Activated naive CD8-positive, alpha-beta T cell treated with anti-CD3 and anti-CD28 coated beads, Interleukin-2, amount 50 U/mL, for 16 hours (primary cell): ENCODE results near the gene NRP2.

ENCODE experiments used
- DNase-seq: peaks from one replicate; pipeline ENCODE4 v3.0.0-alpha.2; 2020; ENCODE audit warnings: low read depth, low spot score

The NRP2 gene

DNA sequence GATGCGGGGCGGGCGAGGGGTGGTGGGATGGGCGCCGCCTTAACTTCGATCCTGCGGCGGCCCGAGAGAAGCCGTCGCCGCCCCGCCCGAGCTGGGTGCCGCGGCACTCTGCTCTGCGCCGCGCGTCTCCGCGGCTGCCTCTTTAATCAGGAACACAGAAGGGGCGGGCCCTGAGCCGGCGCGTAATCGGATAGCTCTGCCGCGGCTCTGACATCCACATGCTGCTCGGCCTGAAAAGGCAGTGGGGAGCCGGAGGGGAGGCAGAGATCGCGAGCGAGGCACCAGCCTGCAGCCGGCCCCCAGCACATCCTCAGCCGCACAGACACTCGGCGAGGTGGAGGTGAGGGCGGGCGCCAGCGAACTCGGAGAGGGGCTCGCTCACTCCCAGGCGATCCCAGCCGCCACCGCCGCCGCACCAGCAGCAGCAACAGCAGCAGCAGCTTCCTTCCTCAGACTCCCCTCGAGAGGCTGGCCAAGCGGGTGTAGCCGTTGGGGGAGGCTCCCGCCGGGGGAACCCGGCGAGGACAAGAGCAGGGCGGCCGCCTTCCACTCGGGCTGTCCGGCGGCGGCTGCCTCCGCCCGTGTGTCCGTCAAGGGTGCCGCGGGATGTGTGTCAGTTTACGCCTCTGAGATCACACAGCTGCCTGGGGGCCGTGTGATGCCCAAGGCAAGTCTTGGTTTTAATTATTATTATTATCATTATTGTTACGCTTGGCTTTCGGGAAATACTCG is at the start of gene NRP2:
Gene NRP2, plus strand, starts transcription at position 263 of the 732 bp plus-strand sequence. CDS start 790 bp downstream, outside the sequence.
- peak; percentile 17 for DNase-seq

DNA sequence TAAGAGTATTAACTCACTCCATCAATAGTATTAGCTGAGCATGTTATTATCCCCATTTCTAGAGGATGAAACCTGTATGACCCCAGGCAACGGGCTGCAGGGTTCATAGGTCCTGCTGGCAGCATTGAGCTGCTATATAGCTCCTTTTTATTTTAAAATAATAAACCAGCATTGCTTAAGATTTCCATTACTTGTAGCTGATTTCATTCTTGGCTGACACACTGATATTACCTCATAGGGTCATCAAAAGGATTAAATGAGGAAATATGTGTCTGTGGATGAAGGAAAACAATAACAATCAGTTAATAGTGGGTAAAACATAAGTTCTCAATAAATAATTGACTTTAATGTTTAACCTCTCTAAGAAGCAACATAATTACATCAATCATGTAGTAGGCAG is 48.3 kb upstream of the NRP2 start:
- DNase-seq, result no peak

- DNase-seq, result no peak
Measured at GRCh38 chr2:205636549-205637319, 45.6 kb upstream of the NRP2 start.

DNA sequence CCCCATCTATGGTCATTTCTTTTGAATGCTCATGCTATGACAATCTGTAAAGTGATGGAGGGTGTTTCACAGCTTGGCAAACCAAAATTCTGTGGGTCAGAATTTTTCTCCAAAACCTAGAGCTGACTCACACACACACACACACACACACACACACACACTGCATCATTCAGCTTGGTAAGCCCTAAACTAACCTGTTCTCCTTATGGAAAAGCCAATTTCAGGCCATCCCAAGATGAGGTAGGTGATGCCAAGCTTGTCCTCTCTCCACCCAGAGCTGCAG is 45.0 kb upstream of the NRP2 start:
- DNase-seq, result no peak

GRCh38 chr2:205637779-205638503 is 44.4 kb upstream of the NRP2 start:
- no peak for DNase-seq

- no peak for DNase-seq
Measured at GRCh38 chr2:205640716-205641115, 41.6 kb upstream of the NRP2 start.

GRCh38 chr2:205642599-205643356 is 39.5 kb upstream of the NRP2 start:
- DNase-seq, result no peak

- no peak for DNase-seq
Measured at GRCh38 chr2:205643391-205643885, 38.9 kb upstream of the NRP2 start.

GRCh38 chr2:205644018-205644417 is 38.3 kb upstream of the NRP2 start:
- no peak for DNase-seq

- DNase-seq, result no peak
Measured at GRCh38 chr2:205646680-205647079, 35.6 kb upstream of the NRP2 start.

DNA sequence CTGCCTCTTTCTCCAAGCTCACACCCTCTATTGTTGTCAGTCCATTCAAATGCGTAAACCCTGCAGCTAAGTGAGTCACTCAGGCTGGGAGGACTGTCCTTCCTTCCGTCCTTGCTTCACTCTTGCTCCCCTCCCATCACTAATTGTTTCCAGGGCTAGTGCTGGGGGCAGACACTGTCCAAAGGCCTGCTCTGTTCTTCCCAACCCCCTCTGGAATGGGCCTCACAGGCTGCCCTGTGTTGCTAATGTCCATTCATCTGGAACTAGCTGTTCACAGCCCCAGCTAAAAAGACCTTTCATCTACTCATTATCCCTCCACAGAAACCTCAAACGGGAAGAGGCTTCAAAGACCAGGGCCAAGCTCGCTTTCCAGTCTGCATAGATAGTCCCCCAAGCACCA is 31.9 kb upstream of the NRP2 start:
- no peak for DNase-seq

- no peak for DNase-seq
Measured at GRCh38 chr2:205650931-205651330, 31.4 kb upstream of the NRP2 start.

DNA sequence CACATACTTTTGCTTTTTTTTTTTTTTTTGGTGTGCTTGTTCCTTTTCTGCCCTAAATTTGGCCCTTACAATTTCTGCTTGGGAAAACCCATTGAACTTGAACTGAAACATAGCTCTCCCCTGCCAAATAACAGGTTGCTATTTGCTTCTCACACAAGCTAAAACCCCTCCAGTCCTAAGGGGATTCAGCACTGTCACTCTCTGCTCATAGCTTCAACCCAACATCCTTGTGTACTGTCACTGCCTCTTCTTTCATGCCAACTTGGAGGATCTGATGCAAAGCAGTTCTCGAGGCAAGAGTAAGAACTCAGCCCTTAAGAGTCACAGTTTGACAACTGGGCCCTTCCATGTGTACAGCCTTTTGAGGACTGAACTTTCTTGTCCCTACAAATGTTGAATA is 30.6 kb upstream of the NRP2 start:
- DNase-seq, result no peak

- DNase-seq, result no peak
Measured at GRCh38 chr2:205654878-205655605, 27.3 kb upstream of the NRP2 start.

DNA sequence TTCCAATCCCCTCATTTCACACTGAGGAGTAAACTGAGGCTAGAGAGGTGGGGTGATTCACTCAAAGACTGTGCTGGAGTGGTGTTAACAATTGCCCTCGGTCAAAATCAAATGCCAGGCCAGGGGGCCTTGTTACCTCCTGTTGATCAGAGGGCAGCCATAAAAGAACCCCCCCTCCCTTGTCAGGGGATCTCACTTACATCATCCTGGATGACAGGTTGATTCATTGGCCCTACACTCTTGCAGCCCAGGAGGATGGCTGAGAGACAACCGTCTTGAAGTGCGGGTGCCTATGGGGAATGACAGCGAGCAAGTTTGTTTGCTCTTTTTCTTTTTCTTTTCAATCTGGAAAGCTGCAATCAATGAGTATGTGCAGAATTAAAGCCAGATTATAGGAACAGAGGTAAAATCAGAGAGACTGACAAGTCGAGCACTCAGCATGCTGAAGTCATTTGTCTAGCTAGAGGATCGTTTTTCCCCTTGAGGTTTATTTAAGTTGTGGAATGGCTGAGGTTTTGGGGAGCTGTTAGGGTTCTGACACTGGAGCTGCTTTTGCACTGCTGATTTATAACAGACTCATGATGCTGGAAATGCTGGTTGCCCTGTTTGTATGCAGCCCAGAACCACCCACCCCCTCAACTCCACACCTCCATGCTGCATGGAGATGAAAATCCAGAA is 26.4 kb upstream of the NRP2 start:
- no peak for DNase-seq

DNA sequence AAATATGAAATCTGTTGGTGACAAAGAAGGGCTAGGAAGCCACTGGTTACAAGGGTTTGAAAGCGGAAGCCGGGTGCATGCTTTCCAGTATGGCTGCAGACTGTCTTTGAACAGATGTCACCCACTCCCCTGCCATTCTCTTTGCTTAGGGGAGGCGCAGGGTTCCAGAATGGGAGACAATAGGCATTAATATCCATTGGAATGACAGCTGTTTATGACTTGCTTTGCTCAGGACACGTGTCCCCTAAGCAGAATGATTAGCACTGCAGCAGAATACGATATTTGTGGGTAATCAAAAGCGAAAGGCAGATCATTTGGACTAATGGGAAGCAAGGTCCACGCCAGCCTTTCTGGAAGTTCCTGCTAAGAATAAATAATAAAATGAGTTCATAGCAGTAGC is 25.8 kb upstream of the NRP2 start:
- DNase-seq, result no peak

DNA sequence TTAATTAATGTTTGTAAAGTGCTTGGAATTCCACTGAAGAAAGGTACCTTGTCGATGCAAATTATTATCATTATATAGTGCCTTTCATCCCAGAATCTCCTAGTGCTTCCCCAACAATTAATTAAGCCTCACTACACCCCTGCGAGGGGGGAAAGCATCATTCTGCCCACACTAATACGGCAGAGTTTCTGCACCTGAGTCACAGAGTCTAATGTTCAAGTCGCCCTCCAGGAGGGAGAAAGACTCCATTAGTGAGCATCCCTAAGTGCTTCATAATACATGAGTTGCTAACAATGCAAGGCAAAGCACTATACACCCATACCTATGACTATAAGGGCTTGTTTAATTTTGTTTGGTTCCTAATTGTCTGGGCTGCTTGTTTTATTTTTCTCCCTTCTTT is 25.4 kb upstream of the NRP2 start:
- DNase-seq, result no peak

DNA sequence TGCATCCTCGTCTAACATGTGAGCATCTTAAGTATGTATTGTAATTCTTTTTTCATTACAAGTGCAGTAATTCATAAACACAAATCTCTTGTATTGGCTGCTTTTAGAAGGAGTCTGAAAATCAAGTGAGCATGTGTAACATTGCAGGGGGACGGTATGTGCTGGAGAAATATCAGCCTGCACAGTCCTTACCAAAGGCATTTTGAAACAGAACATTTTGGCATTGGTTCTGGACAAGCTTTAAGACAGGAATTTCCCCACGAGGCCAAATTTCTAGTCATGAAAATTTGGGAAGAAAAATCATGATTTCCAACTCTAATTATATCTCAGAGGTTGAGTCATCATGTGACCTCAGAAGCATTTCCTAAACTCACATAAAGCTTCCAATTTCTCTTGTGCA is 24.7 kb upstream of the NRP2 start:
- DNase-seq, result no peak

- DNase-seq, result no peak
Measured at GRCh38 chr2:205658068-205658467, 24.2 kb upstream of the NRP2 start.

DNA sequence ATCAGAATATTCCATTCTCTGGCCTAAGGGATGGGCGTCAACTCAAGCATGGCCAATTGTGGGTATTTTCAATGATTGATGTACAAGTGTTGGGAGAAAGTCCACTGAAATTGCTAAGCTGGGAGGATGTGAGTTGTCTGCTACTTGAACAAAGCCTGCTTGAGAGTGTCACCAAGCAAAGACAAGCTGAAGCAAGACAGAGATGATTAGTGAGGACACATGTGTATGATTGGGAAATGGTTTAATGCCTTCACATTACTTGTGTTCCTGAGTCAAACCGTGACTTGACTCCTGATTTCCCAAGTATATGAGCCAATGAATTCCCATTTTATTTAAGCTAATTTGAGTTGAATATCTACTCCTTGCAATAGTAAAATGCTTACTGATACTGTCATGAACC is 23.7 kb upstream of the NRP2 start:
- no peak for DNase-seq

DNA sequence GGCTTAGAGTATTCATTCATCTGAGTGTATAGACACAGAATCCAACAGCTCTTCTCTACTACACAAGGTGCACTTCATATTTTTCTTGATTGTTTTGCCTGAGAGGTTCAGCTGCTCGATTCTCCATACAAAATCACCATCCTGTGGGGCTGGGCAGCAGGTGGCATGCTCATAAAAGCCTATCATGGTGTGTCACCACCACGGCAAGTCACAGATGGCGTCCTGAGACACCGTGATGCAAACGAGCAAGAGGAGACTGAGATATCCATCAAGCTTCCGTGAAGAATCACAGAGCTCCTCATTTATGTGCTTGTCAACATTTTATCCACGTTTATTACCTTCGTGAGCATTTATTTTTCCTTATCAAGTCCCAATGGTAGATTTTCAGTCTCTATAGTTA is 22.4 kb upstream of the NRP2 start:
- DNase-seq, result no peak
